NCI-H82 treated with DMSO at 0.1 percent for 48 hours (cell line): ENCODE results near the gene SPSB1.

Experiments
- DNase-seq: peaks from one replicate; lab custom pipeline; 2025; ENCODE audit not compliant: unreplicated experiment; lab: John Stamatoyannopoulos, UW

SPSB1 gene

GRCh38 chr1:9258629-9259028 lies 34.1 kb upstream of the SPSB1 start:
- no peak for DNase-seq

DNA sequence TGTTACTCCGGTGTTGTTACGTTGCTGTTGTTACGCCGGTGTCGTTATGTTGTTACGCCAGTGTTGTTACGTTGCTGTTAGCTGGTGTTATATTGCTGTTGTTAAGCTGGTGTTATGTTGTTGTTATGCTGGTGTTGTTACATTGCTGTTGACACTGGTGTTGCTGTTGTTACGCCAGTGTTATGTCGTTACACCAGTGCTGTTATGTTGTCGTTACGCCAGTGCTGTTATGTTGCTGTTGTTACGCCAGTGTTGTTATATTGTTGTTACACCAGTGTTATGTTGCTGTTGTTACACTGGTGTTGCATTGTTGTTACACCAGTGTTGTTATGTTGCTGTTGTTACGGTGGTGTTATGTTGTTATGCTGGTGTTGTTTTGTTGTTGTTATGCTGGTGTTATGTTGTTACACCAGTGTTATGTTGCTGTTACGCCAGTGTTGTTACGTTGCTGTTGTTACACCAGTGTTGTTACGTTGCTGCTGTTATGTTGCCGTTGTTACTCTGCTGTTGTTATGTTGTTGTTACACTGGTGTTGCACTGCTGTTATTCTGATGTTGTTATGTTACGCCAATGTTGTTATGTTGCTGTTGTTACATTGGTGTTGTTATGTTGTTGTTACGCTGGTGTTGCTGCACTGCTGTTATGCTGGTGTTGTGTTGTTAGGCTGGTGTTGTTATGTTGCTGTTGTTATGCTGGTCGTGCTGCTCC lies 32.5 kb upstream of the SPSB1 start:
- no peak for DNase-seq

DNA sequence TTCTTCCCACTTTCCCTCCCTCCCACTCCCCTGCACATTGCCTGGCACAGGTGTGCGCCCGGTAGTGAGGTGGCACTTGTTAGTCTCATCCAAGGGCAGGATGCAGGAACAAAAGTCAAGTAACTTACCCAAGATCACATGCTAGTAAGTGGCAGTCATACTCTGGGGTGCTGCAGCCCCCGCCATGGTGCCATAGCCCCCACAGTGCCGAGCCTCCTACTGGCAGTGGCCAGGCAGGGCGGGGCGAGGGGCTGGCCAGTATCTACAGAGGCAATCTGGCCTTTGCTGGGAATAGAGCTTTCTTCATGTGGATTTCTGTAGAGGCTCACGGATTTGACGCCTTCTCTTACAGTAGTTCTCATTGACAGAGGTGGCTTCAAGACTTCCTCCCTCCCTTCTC lies 31.2 kb upstream of the SPSB1 start:
- DNase-seq: no peak

- no peak for DNase-seq
Measured at GRCh38 chr1:9262096-9262986, 30.4 kb upstream of the SPSB1 start.

GRCh38 chr1:9263276-9263855 lies 29.3 kb upstream of the SPSB1 start:
- no peak for DNase-seq

- DNase-seq: no peak
Measured at GRCh38 chr1:9263984-9264872, 28.5 kb upstream of the SPSB1 start.

DNA sequence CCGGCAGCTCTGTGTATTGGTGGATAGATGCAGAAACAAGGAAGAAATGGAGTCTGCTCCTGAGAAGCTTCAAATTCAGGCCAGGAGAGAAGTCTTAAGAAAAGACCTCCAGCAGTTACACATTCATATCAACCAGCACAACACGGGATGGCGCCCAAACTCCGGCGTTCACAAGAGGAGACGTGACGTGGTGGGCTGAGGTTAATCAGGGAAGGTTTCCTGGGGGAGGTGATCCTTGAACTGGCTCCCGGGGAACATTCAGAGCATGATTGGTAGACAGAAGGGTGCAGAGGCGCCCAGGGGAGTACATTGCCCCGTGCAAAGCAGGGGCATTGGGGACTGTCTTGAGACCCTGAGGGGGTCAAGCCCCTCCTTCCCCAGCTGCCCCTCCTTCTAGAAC lies 27.7 kb upstream of the SPSB1 start:
- DNase-seq: no peak

GRCh38 chr1:9265968-9266367 lies 26.7 kb upstream of the SPSB1 start:
- no peak for DNase-seq

GRCh38 chr1:9267352-9267686 lies 25.4 kb upstream of the SPSB1 start:
- DNase-seq: no peak

DNA sequence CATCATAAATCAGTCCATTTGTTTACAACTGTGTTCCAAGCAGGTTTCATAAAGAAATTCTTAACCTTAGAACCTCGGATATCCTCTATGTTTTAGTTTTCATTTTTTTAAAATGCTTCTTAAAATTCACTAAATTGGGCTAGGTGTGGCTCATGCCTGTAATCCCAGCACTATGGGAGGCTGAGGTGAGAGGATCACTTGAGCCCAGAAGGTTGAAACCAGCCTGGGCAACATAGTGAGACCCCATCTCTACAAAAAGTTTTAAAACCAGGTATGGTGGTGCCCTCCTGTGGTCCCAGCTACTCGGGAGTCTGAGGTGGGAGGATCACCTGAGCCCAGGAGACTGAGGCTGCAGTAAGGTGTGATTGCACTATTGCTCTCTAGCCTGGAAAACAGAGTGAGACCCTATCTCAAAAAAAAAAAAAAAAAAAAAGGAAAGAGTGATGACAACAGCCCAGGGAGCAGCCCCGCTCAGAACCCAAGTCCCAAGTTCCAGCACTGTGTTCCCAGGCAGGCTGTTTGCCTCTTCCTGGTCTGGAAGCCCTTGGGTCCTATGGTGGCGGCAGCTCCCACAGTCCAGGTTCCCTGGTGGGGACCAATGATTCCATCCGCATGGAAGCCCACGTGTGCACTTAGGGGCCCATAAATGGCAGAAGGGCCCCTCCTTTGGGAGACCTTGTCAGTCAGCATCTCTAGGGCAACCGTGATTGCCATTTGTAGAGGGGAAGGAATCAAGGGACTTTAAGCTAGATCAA lies 24.7 kb upstream of the SPSB1 start:
- no peak for DNase-seq

GRCh38 chr1:9269078-9269501 lies 23.6 kb upstream of the SPSB1 start:
- DNase-seq: no peak

- DNase-seq: no peak
Measured at GRCh38 chr1:9269721-9270120, 23.0 kb upstream of the SPSB1 start.

- DNase-seq: no peak
Measured at GRCh38 chr1:9270290-9270883, 22.3 kb upstream of the SPSB1 start.

GRCh38 chr1:9271283-9271682 lies 21.4 kb upstream of the SPSB1 start:
- no peak for DNase-seq

DNA sequence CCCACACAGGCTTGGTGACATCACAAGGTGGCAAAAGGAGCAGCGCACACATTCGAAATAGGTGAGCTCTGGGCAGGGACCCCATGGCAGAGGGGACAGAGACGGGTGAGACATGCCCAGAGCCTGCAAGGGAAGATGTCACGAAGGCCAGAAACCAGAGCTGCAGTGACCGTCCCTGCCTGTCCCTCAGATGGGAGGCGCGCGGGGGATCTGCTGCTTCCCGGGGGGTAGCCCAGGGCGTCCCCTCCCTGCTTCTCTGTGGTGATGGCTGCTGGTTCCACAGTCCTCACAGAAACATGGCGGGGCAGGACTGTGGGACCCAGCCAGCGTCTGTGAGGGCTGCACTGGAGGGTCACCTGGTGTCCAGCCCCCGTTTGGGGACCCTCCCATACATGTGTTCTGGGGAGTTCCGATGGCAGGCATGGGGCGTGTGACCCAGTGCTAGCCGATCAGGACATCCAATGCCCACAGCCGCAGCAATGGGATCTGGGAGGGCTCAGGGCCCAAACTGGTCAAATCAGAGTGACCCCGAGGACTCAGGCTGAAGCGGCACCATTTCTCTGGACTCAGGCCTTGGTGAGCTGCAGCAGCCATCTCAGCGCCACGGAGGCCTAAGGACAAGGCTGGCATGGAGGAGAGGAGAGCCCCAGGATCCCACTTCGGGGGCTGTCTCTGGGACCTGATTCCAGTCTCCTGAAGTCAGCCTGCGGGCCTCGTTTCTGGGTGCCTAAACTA lies 20.7 kb upstream of the SPSB1 start:
- DNase-seq: no peak

DNA sequence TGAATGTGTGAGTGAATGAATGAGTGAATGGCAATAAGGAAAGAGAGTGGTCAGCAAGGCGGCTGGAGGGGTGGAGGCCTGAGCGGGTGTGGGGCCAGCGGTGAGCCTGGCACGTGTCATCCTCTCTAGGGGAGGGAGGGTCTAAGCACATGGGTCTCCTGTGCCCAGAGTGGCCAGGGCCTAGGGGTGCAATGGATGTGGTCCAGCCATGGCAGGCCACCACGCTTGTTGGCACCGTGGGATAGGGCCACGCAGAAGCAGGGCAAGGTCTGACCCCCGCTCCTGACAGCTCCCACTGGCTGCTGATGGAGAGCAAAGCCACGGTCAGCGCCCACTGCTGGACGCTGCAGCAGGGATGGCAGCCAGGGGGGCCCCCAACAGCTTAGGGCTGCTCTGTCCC lies 19.5 kb upstream of the SPSB1 start:
- no peak for DNase-seq

GRCh38 chr1:9275161-9275560 lies 17.5 kb upstream of the SPSB1 start:
- DNase-seq: no peak

DNA sequence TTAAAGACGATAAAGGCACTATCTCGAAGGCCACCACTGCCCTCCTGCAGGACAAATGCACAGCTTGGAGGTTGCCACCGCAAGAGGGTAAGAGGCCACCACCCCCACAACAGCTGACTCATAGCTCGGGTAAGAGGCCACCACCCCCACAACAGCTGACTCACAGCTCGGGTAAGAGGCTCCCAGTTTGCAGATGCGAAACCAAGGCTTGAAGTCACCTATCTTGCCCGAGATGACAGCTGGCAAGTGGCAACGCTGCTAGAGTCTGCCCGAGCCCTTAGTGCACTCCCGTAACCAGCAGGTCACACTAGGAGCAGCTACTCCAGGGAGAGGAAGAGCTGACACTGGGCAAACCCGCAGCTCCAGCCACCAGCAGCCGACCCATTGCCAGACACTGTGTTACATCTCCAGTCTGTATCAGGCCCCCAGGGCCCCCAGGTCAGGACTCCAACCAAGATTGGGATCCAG lies 17.1 kb upstream of the SPSB1 start:
- no peak for DNase-seq

GRCh38 chr1:9278116-9278515 lies 14.6 kb upstream of the SPSB1 start:
- DNase-seq: no peak
